Eye (tissue), 1 donor: ENCODE measurements around the gene GFI1.

ENCODE experiments used
- DNase-seq: peaks from one replicate; pipeline ENCODE4 v3.0.0-alpha.2; 2015

Gene GFI1

GRCh38 chr1:92487078-92487605 lies 417 bp upstream of the GFI1 start:
- peak; percentile 25 for DNase-seq

- peak; percentile 69 for DNase-seq
Observed at GRCh38 chr1:92485381-92486250, 1.1 kb downstream of the GFI1 start.

DNA sequence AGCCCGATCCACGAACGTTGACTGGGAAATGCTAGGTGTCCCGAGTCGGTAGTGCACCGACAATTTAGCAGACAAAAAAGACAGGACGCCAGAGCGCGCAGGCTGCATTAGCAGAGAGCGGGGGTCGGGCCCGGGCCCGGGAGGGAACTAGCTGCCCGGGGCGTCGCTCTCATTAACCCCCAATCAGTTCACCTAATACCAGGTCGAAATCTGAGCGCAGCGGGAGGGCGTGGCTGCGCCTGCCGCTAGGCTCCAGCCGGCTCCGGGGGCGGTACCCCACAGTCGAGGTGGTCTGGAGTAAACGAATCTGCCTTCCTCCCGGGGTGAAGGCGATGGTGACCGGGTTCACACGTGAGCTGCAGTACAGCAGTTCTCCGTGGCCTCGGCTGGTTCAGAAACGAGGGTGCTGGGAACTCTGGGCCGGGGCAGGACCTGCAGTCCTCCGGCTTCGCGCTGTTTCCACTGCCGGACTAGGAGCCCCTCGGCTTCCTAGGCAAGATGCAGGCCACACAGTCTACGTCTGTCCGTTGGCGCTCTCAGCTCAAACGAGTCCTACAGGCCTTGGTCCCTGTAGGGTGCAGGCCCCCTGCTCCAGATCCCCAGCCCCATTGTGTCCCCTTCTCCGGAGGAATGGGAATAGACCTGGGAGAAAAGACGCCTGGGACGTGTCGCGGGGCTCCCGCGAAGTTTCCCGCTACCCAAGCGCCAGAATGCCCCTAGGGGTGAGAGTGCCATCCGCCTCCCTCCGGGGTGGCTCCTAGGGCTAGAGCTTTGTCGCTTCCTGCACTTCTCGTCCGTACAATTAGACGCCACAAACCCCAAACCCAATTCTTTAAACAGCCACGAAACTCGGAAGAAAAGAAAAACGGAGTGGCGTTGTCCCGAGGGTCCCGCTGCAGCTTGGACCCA lies 2.0 kb downstream of the GFI1 start:
- DNase-seq: peak; percentile 81

GRCh38 chr1:92483610-92484471 lies 2.9 kb downstream of the GFI1 start:
- DNase-seq: peak; percentile 73

DNA sequence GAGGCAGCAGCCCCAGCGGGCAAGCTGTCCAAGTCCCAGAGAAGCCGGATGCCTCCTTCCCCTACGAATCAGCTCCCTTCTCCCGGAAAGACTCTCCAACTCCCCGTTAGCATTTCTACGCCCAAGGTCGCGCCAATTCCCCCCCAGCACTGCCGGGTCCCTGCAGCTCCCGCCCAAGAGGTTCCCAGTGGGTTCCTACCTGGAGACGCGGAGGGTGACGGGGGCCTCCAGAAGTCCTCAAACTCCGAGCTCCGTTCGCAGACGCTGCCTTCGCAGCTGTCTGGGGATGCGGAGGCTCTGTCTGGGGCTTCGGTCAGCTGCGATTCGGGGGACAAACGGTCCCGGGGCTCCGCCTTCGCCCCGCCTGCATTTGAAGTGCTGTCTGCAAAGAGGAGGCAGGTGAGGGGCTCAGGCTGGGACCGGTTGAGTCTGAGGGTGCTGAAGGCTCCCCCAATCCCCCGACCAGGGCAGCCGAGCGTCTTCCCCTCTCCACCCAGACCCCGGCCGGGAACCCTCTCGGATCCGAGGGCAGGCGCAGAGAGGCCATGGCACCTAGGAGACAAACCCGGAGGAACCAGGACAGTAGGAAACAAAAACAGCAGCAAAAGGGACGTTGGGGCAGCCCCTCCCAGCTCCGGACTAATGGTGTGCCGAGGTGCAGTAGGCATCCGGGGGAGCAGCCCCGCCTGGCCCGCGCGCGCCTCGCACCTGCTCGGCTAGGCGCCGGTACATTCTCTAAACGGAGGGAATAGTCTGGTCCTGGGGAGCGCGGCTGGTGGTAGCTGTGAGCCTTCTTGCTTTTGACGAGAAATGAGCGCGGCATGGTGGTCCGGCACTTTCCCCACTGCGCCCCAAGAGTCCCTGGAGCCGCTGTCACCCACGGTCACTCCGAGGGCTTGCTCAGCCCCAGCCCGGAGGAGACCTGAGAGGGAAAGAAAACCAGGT lies 3.8 kb downstream of the GFI1 start:
- DNase-seq: peak; percentile 71

GRCh38 chr1:92481971-92482664 lies 4.6 kb downstream of the GFI1 start:
- DNase-seq: peak; percentile 81

DNA sequence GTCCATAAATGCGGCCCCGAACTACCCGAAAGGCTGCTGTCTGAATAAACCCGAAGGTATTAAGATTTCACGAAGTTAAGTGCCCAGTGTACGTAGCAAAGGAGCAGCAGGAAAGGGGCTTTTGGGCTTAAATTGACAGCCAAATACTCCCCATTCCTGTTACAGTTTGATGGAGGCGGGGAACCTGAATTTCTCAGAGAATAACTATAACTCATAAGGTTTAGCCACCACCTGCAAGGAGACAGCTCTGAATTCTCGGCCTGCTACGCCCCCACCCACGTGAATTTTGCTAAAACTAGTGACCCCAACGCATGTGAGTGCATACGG lies 5.2 kb downstream of the GFI1 start:
- no peak for DNase-seq

- peak; percentile 69 for DNase-seq
Observed at GRCh38 chr1:92480813-92481598, 5.7 kb downstream of the GFI1 start.

- DNase-seq: peak; percentile 49
Observed at GRCh38 chr1:92480200-92480812, 6.4 kb downstream of the GFI1 start.

- no peak for DNase-seq
Observed at GRCh38 chr1:92479587-92479986, 7.1 kb downstream of the GFI1 start.

DNA sequence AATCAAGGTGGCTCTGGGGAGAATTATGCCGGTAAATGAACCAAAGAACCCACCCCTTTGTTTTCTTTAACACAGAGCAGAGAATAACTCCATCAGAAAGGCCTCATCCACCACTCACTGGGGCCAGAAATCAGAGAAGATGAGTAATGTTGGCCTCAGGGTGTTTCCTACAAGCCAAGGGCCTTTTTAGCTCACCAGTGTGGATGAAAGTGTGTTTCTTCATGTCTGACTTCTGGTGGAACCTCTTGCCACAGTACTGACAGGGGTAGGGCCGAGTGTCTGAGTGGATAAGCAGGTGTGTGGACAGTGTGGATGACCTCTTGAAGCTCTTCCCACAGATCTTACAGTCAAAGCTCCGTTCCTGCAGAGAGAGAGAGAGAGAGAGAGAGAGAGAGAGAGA lies 8.3 kb downstream of the GFI1 start:
- no peak for DNase-seq

- DNase-seq: no peak
Observed at GRCh38 chr1:92476071-92476631, 10.6 kb downstream of the GFI1 start.

- no peak for DNase-seq
Observed at GRCh38 chr1:92475029-92475428, 11.7 kb downstream of the GFI1 start.

DNA sequence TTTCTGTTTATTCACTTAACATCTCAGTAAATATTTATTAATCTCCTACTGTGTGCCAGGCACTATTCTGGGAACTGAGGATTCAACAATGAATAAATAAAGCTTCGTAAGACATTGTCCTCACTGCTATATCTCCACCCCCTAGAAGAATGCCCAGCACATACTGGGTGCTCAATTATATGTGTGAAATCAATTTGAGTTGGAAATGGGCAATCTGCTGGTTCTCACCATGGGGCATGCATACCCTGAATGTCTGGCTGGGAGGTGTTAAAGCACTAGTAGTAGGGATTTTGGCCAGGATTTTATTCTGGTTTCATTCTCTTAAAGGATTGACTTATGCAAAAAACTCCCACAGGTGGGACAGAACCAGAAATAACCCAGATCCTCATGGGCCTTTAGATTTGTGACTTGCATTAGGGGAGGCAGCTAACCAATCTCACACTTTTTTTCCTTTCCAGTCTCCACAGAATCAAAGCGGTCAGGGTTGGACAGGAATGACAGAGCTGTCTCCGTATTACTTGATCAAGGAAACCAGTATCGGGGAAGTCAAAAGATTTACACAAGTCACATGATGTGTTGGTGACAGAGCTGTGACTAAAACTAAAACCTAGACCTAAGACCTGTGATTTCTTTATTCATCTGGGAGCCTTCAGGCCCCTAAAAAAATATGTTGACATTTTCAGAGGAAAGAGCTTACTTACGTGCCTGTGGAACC lies 12.8 kb downstream of the GFI1 start:
- DNase-seq: no peak

DNA sequence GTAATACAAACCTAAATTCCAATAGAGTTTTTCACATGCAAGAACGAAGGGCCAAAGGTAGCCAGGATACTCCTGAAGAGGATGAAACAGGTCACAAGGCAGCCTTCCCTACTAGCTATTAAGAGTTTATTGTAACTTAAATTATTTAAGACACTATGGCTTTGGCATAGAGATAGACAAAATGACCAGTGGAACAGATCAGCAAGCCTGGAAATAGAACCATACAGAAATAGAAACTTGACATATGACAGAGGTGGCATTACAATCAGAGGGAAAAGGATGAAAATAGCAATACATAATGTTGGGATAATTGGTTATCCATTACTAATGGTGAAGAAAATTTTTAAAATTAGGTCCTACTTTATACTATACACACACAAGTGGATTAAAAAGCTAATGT lies 16.5 kb downstream of the GFI1 start:
- no peak for DNase-seq

- DNase-seq: no peak
Observed at GRCh38 chr1:92466683-92467352, 19.9 kb downstream of the GFI1 start.

GRCh38 chr1:92465256-92465647 lies 21.5 kb downstream of the GFI1 start:
- DNase-seq: no peak
